ENCODE measurements around the gene VPS4B.

Gene VPS4B

DNA sequence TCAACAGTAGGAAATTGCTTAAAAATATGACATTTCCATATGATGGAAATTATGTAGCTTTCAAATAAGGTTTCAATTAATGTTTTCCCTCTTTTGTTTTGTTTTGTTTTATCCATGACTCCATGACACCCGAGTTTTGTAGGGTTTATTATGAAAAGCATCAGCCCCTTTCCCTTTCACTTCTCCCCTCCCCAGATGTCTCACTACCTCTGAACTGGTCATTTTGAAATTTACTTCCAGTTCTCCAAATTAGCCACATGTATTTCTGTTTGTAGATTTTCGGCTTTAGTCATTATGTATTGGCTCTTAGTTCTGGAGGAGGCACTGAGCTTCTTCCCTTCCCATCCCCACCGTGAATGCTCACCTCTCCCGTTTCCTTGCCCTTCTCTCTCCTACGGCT, 18.6 kb upstream of the VPS4B start:
- TF ChIP-seq, protein P1, sequence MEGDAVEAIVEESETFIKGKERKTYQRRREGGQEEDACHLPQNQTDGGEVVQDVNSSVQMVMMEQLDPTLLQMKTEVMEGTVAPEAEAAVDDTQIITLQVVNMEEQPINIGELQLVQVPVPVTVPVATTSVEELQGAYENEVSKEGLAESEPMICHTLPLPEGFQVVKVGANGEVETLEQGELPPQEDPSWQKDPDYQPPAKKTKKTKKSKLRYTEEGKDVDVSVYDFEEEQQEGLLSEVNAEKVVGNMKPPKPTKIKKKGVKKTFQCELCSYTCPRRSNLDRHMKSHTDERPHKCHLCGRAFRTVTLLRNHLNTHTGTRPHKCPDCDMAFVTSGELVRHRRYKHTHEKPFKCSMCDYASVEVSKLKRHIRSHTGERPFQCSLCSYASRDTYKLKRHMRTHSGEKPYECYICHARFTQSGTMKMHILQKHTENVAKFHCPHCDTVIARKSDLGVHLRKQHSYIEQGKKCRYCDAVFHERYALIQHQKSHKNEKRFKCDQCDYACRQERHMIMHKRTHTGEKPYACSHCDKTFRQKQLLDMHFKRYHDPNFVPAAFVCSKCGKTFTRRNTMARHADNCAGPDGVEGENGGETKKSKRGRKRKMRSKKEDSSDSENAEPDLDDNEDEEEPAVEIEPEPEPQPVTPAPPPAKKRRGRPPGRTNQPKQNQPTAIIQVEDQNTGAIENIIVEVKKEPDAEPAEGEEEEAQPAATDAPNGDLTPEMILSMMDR (IDR thresholded peaks at IDR 0.05; ENCODE audit: insufficient read depth, low read length, poor library complexity, severe bottlenecking) = no peak
- Histone ChIP-seq H3K4me3 (replicated peaks; ENCODE audit: low read depth, low read length) (no peak overlapping the region), H3K27me3 (replicated peaks; ENCODE audit: control insufficient read depth, insufficient read depth, low read length) (no peaks in the 10 kb centered on the region), H3K36me3 (ENCODE audit: control insufficient read depth, insufficient read depth, low read length) (no peaks in the 10 kb centered on the region)
- no peak for DNase-seq (ENCODE audit: extremely low read depth, insufficient read length)

DNA sequence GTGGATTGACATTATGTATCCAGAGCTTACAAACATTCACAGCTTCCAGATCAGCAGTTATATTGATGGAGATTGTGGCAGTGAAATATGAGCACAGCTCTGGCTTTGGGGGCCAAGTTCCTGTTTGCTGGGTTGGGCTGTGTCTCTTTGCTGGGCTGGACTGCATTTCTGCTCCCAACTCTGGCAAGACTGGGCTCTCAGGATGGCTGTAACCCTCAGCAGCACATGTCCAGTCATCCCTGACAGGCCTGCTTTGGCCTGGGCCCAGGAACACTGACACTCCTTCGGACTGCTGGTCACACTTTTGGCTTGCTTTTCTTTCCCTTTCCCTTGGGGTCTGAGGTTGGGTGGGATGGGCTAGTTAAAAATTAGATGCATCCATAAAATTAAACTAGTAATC, 17.9 kb upstream of the VPS4B start:
- DNase-seq (ENCODE audit: extremely low read depth, insufficient read length) = no peak
- no peak overlapping the region for H3K4me3 ChIP-seq (replicated peaks; ENCODE audit: low read depth, low read length)
- no peaks in the 10 kb centered on the region for H3K27me3 ChIP-seq (replicated peaks; ENCODE audit: control insufficient read depth, insufficient read depth, low read length)
- no peaks in the 10 kb centered on the region for H3K36me3 ChIP-seq (ENCODE audit: control insufficient read depth, insufficient read depth, low read length)
- TF ChIP-seq, protein P1 (IDR thresholded peaks at IDR 0.05; ENCODE audit: insufficient read depth, low read length, poor library complexity, severe bottlenecking) = no peak

DNA sequence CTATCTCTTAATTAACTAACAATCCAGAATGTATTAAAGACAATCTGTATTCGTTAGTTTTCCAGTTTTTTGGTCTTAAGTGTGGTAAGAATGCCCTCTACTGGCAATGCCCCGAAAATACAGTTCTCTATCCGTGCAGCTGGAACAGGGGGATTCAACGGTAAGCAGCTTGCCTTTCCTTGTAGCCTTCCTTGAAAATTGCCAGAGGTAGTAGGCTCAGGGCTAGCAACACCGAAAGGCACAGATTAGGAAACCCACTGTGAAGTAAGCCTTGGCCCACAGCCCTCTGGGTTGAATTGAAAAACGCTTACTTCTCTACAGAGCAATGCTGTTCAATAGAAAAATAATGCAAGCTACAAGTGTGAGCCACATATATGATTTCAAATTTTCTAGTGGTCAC, 17.1 kb upstream of the VPS4B start:
- no peak overlapping the region for H3K4me3 ChIP-seq (replicated peaks; ENCODE audit: low read depth, low read length)
- TF ChIP-seq, protein P1 (IDR thresholded peaks at IDR 0.05; ENCODE audit: insufficient read depth, low read length, poor library complexity, severe bottlenecking) = peak; percentile 81
- no peaks in the 10 kb centered on the region for H3K27me3 ChIP-seq (replicated peaks; ENCODE audit: control insufficient read depth, insufficient read depth, low read length)
- no peaks in the 10 kb centered on the region for H3K36me3 ChIP-seq (ENCODE audit: control insufficient read depth, insufficient read depth, low read length)
- peak; percentile 20 for DNase-seq (ENCODE audit: extremely low read depth, insufficient read length)

DNA sequence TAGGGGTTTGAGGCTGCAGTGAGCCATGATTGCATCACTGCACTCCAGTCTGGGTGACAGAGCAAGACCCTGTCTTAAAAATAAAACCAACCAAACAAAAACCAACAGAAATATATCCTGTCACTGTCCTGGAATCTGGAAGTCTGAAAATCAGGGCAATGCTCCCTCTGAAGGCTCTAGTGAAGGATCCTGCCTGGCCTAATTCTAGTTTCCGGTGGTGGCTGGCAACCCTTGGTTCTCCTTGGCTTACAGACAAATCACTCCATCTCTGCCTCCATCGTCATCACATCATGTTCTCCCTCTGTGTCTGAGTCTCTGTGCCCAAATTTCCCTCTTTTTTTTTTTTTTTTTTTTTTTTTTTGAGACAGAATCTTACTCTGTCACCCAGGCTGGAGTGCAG, 15.9 kb upstream of the VPS4B start:
- no peak for DNase-seq (ENCODE audit: extremely low read depth, insufficient read length)
- Histone ChIP-seq H3K27me3 (replicated peaks; ENCODE audit: control insufficient read depth, insufficient read depth, low read length) (no peaks in the 10 kb centered on the region), H3K4me3 (replicated peaks; ENCODE audit: low read depth, low read length) (no peak overlapping the region), H3K36me3 (ENCODE audit: control insufficient read depth, insufficient read depth, low read length) (no peaks in the 10 kb centered on the region)
- TF ChIP-seq, protein P1 (IDR thresholded peaks at IDR 0.05; ENCODE audit: insufficient read depth, low read length, poor library complexity, severe bottlenecking) = no peak

DNA sequence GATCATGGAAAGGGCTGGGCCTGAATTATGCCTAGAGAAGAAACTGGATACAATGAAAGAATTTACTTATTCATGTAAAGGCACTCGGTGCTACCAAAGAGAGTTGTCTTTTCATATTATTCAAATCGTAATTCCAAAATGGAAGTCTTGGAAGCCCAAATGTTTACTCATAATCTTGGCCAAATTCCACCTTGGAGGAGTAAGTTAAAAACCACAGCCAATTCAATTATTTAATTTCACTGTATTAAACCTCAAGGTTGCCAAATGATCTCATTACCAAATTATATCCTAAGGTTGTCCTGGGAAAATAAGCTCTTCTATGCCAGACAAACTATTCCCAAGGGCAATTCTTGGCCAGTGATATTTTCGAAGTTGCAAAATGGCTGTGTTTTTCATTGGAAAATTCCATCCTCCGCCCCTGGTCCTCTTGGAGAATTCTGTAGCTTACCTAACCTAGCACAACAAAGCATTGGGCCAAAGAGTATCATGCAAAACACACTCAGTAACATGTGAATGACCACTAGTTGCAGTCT, 11.1 kb upstream of the VPS4B start:
- no peaks in the 10 kb centered on the region for H3K36me3 ChIP-seq (ENCODE audit: control insufficient read depth, insufficient read depth, low read length)
- H3K4me3 ChIP-seq (replicated peaks; ENCODE audit: low read depth, low read length) = no peak overlapping the region
- no peaks in the 10 kb centered on the region for H3K27me3 ChIP-seq (replicated peaks; ENCODE audit: control insufficient read depth, insufficient read depth, low read length)
- TF ChIP-seq, protein P1 (IDR thresholded peaks at IDR 0.05; ENCODE audit: insufficient read depth, low read length, poor library complexity, severe bottlenecking) = no peak
- DNase-seq (ENCODE audit: extremely low read depth, insufficient read length) = no peak

DNA sequence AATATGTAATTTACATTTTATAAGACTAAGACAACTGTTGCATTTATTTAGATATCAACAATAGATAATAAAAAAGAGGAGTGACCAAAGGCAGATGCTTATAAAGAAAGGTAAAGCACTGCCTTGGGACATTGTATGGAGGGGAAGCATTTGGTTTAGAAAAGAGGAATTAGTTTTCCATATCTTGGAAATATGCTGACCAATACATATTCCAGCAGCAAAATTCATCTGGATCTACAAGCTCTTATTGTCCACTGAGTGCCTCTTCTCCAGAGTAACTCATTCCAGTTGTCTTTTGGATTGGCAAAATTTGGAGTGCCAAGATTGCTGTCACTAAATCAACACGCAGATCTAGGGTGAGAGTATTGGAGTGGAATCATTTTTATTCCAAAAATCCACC, 8.9 kb upstream of the VPS4B start:
- Histone ChIP-seq H3K4me3 (replicated peaks; ENCODE audit: low read depth, low read length) (no peak overlapping the region), H3K36me3 (ENCODE audit: control insufficient read depth, insufficient read depth, low read length) (no peaks in the 10 kb centered on the region), H3K27me3 (replicated peaks; ENCODE audit: control insufficient read depth, insufficient read depth, low read length) (no peaks in the 10 kb centered on the region)
- DNase-seq (ENCODE audit: extremely low read depth, insufficient read length) = no peak
- TF ChIP-seq, protein P1 (IDR thresholded peaks at IDR 0.05; ENCODE audit: insufficient read depth, low read length, poor library complexity, severe bottlenecking) = no peak
